Neural crest cell (in vitro differentiated cells): Measurements from ENCODE around the gene PIBF1. TPM values are rescaled to one million over a fixed set of nuclear protein-coding genes. Genes with fewer than 3 reads are reported as not detected.

Source experiments
- DNase-seq: peaks from one replicate; pipeline ENCODE4 v3.0.0; 2021; ENCODE audit warnings: low read depth, mixed read lengths, low spot score
- H3K27ac Mint-ChIP-seq: one replicate; pipeline ENCODE4 v1.8.0; 2021; ENCODE audit warnings: mild to moderate bottlenecking, mixed read lengths; ENCODE audit not compliant: unreplicated experiment
- H3K27me3 Mint-ChIP-seq: 2 replicates; pipeline ENCODE4 v1.8.0; 2021; ENCODE audit warnings: low read depth, mild to moderate bottlenecking, mixed read lengths
- H3K36me3 Mint-ChIP-seq: 2 replicates; pipeline ENCODE4 v1.8.0; 2021; ENCODE audit warnings: low read depth, mild to moderate bottlenecking, mixed read lengths
- H3K4me1 Mint-ChIP-seq: 2 replicates; pipeline ENCODE4 v1.8.0; 2021; ENCODE audit warnings: mixed read lengths
- H3K4me3 Mint-ChIP-seq: one replicate; pipeline ENCODE4 v1.8.0; 2021; ENCODE audit warnings: mild to moderate bottlenecking, mixed read lengths
- H3K9me3 Mint-ChIP-seq: 2 replicates; pipeline ENCODE4 v1.8.0; 2021; ENCODE audit warnings: mixed read lengths
- total RNA-seq: library from RNA; stranded (reverse); gene quantifications from 2 replicates; pipeline ENCODE4 v1.2.1, GENCODE V29; 2021
- TF ChIP-seq, protein P1 (sequence below): fragments of 200-600 bp; sonication (generic); conservative IDR thresholded peaks from 2 replicates; pipeline ENCODE4 v1.5.0; 2021; ENCODE audit warnings: antibody characterized with exemption, mild to moderate bottlenecking

The PIBF1 gene
- total RNA-seq, 1 donor from 2014 or later = 21.5 TPM

GRCh38 chr13:72850959-72851677 is 69.2 kb downstream of the PIBF1 start:
- no peak for DNase-seq
- TF ChIP-seq, protein P1, sequence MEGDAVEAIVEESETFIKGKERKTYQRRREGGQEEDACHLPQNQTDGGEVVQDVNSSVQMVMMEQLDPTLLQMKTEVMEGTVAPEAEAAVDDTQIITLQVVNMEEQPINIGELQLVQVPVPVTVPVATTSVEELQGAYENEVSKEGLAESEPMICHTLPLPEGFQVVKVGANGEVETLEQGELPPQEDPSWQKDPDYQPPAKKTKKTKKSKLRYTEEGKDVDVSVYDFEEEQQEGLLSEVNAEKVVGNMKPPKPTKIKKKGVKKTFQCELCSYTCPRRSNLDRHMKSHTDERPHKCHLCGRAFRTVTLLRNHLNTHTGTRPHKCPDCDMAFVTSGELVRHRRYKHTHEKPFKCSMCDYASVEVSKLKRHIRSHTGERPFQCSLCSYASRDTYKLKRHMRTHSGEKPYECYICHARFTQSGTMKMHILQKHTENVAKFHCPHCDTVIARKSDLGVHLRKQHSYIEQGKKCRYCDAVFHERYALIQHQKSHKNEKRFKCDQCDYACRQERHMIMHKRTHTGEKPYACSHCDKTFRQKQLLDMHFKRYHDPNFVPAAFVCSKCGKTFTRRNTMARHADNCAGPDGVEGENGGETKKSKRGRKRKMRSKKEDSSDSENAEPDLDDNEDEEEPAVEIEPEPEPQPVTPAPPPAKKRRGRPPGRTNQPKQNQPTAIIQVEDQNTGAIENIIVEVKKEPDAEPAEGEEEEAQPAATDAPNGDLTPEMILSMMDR = no peak
- Mint-ChIP-seq H3K27ac (no peak overlapping the region), H3K4me3 (no peak overlapping the region), H3K9me3 (no peaks in the 10 kb centered on the region), H3K27me3 (no peaks in the 10 kb centered on the region), H3K4me1 (no peaks in the 10 kb centered on the region), H3K36me3 (peaks cover 10% of the 10 kb centered on the region)

GRCh38 chr13:72851678-72852014 is 69.7 kb downstream of the PIBF1 start:
- Mint-ChIP-seq H3K27ac (no peak overlapping the region), H3K4me3 (no peak overlapping the region), H3K4me1 (no peaks in the 10 kb centered on the region), H3K36me3 (peaks cover 7% of the 10 kb centered on the region), H3K27me3 (no peaks in the 10 kb centered on the region), H3K9me3 (no peaks in the 10 kb centered on the region)
- DNase-seq = no peak
- TF ChIP-seq, protein P1 = no peak

DNA sequence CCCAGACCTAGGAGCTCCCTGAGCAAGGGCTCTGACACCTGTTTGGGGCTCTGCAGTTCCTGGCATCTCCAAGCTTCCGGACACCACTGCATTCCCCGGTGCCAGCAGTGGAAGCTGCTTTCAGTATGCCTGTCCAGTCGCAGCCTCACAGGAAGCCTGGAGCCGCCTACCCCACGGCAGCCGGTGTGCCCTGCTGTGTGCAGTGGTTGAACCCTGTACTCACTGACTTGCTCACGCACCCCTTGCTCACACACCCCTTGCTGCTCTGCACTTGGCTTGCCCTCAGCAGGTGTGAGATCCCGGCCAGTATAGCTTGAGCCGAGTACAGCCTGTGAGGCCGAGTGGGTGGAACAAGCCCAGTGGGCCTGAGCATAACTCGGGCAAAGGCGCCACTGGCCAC is 70.3 kb downstream of the PIBF1 start:
- Mint-ChIP-seq H3K36me3 (peaks cover 7% of the 10 kb centered on the region), H3K9me3 (no peaks in the 10 kb centered on the region), H3K27me3 (no peaks in the 10 kb centered on the region), H3K27ac (no peak overlapping the region), H3K4me3 (no peak overlapping the region), H3K4me1 (no peaks in the 10 kb centered on the region)
- TF ChIP-seq, protein P1 = no peak
- no peak for DNase-seq

DNA sequence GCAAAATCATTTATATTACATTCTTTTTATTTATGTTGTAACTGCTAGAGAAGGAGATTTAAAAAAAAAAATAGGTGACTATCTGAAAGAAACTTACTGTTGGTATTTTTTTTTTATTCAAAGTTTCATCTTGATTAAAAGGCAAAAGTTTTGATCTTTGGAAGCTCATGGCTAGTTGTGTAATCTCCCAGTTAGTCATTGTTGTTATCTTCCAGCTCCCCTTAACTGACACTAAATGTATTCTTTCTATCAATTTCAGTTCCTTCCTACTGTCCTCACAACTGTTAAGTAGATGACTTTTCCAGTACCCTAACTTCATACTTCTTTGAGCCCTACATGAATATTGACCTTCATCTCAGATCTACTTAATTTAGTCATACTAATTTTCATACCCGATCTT is 71.1 kb downstream of the PIBF1 start:
- DNase-seq = no peak
- no peaks in the 10 kb centered on the region for H3K9me3 Mint-ChIP-seq

GRCh38 chr13:72864142-72865011 is 82.4 kb downstream of the PIBF1 start:
- Mint-ChIP-seq H3K4me1 (no peaks in the 10 kb centered on the region), H3K36me3 (peaks cover 16% of the 10 kb centered on the region)
- TF ChIP-seq, protein P1 = no peak

More for the DNA sequence above, 71.1 kb downstream of the PIBF1 start:
- no peaks in the 10 kb centered on the region for H3K4me1 Mint-ChIP-seq
- no peak overlapping the region for H3K4me3 Mint-ChIP-seq
- H3K27ac Mint-ChIP-seq = no peak overlapping the region
- TF ChIP-seq, protein P1 = no peak
- H3K27me3 Mint-ChIP-seq = no peaks in the 10 kb centered on the region
- peaks cover 6% of the 10 kb centered on the region for H3K36me3 Mint-ChIP-seq

More at GRCh38 chr13:72864142-72865011, 82.4 kb downstream of the PIBF1 start:
- no peak for DNase-seq
- no peaks in the 10 kb centered on the region for H3K27me3 Mint-ChIP-seq
- no peak overlapping the region for H3K4me3 Mint-ChIP-seq
- no peaks in the 10 kb centered on the region for H3K9me3 Mint-ChIP-seq
- H3K27ac Mint-ChIP-seq = peak overlapping the region; percentile 2
